Measurements from ENCODE around the gene USHBP1. TPM values are rescaled to one million over a fixed set of nuclear protein-coding genes. Genes with fewer than 3 reads are reported as not detected.
A peak's percentile ranks its signal among the peaks of the same experiment; 100 is the strongest.

Gene USHBP1
- total and polyA plus RNA-seq, 2 of the 13 experiments (the other 11 are each of a cell fraction or from before 2014, with no cell fraction given) = 0.15 to 1.5 TPM

- TF ChIP-seq CEBPZ (IDR thresholded peaks at IDR 0.05; ENCODE audit: low read length) = no peak
- no peak for TF ChIP-seq PREB (CRISPR knock-in tag; IDR thresholded peaks at IDR 0.05)
- no peak for TF ChIP-seq ZNF232 (CRISPR knock-in tag; IDR thresholded peaks at IDR 0.05; ENCODE audit: borderline replicate concordance)
- TF ChIP-seq KDM1A (CRISPR knock-in tag; IDR thresholded peaks at IDR 0.05) = no peak
- no peak for TF ChIP-seq ZNF317 (CRISPR knock-in tag; IDR thresholded peaks at IDR 0.05)
- TF ChIP-seq HNF4A (CRISPR knock-in tag; IDR thresholded peaks at IDR 0.05) = no peak
- no peak for TF ChIP-seq PAWR (CRISPR knock-in tag; IDR thresholded peaks at IDR 0.05; ENCODE audit: borderline replicate concordance)
- TF ChIP-seq ZNF841 (CRISPR knock-in tag; IDR thresholded peaks at IDR 0.05; ENCODE audit: borderline replicate concordance) = no peak
These were observed 21.7 kb upstream of the USHBP1 start (continued) for GRCh38 chr19:17286263-17286662.

- 86% methylated on average over 18 of the region's 18 CpGs for WGBS (ENCODE audit: low lambda C conversion rate)
- 0 out of 2 replicates have a peak, but pooled peaks cover 6% of the 10 kb centered on the region for H3K4me1 ChIP-seq (ENCODE audit: insufficient read depth, low read length)
- no peak overlapping the region for H3K4me2 ChIP-seq (ENCODE audit: low read depth, low read length)
- DNase-seq (ENCODE audit: low spot score) = no peak
- in situ Hi-C loops (cut with HindIII; ENCODE audit: extremely low pct_ligation_motif_present, low pct_unique_long_range_greater_than_20kb) (no loop called here), intact Hi-C loops (cut with micrococcal nuclease; ENCODE audit: unreplicated experiment) (no loop called here)
- no peaks in the 10 kb centered on the region for H3K9me3 ChIP-seq (ENCODE audit: low read length)
- H3K36me3 ChIP-seq (replicated peaks in 1 of 2; ENCODE audit: control insufficient read depth in 1 of 2, insufficient read depth in 2 of 2, low read length in 2 of 2) = no peaks in the 10 kb centered on the region
- no peak for ATAC-seq
- BruUV-seq (replicated peaks) = no TSS peak
- POLR2A ChIA-PET = interaction anchor here (1.4 kb wide), 1 partner anchor 19 kb away, joined by 4 read pairs; the partner anchor contains the start of gene BABAM1
- H3K9ac ChIP-seq (ENCODE audit: insufficient read depth, low read depth, low read length) = no peak overlapping the region
- CTCF ChIA-PET (ENCODE audit: low intra/inter-chr PET ratio, low total read pairs) = no interaction called here
- no peak overlapping the region for H3K27ac ChIP-seq (ENCODE audit: extremely low read length, insufficient read depth, low read length)
- no peak overlapping the region for H2AFZ ChIP-seq (ENCODE audit: low read length)
- no peaks in the 10 kb centered on the region for H3K79me2 ChIP-seq (ENCODE audit: insufficient read depth, low read length)
- H3K4me3 ChIP-seq (replicated peaks in 1 of 3; ENCODE audit: insufficient read depth in 1 of 3, low read depth in 2 of 3, low read length in 3 of 3) = no peak overlapping the region
- no peak for FAIRE-seq
- no peaks in the 10 kb centered on the region for H4K20me1 ChIP-seq (ENCODE audit: insufficient read depth, low read length)
- H3K27me3 ChIP-seq (ENCODE audit: control insufficient read depth in 1 of 2, insufficient read depth in 2 of 2, low read length in 2 of 2) = no peaks in the 10 kb centered on the region
- TF ChIP-seq ZNF784 (CRISPR knock-in tag; IDR thresholded peaks at IDR 0.05; ENCODE audit: borderline replicate concordance) (no peak), HOXA3 (CRISPR knock-in tag; IDR thresholded peaks at IDR 0.05) (no peak), ZNF24 (IDR thresholded peaks at IDR 0.05) (no peak), ZBTB37 (CRISPR knock-in tag; IDR thresholded peaks at IDR 0.05) (no peak), ETV5 (CRISPR knock-in tag; IDR thresholded peaks at IDR 0.05; ENCODE audit: borderline replicate concordance) (no peak), ZNF232 (CRISPR knock-in tag; IDR thresholded peaks at IDR 0.05; ENCODE audit: borderline replicate concordance) (no peak), ZKSCAN8 (CRISPR knock-in tag; IDR thresholded peaks at IDR 0.05; ENCODE audit: borderline replicate concordance) (peak; percentile 96), TBX3 (IDR thresholded peaks at IDR 0.05; ENCODE audit: borderline replicate concordance) (no peak), ELF1 (CRISPR knock-in tag; IDR thresholded peaks at IDR 0.05) (no peak), ZNF10 (CRISPR knock-in tag; IDR thresholded peaks at IDR 0.05; ENCODE audit: borderline replicate concordance, low read depth) (0 out of 2 replicates have a peak, but pooled peaks have one; percentile 58)
These were observed 21.0 kb upstream of the USHBP1 start for GRCh38 chr19:17285415-17286135.

Data from HepG2 (cell line).